Heart left ventricle (tissue), 13 donors: ENCODE data around the gene MFAP3.

Experiments used
- POLR2A ChIP-seq, 2 donors: fragments of 450-650 bp; IDR thresholded peaks; one replicate each; pipeline ENCODE4 v1.6.1; 2017; ENCODE audit warnings: antibody characterized with exemption in 2 of 2, mild to moderate bottlenecking in 2 of 2, moderate library complexity in 2 of 2
- TF ChIP-seq, protein P1 (sequence below), 12 donors: fragments of 200-600 bp; sonication (generic) in 4 of 12; IDR thresholded peaks; one replicate each; pipeline versions ENCODE4 v1.5.0 to v1.8.0; 2018 to 2022; ENCODE audit warnings: antibody characterized with exemption in 12 of 12, mild to moderate bottlenecking in 5 of 12
- donor health status: ischemic (EF 13 %, LVEDD 7.1; RV severe dilation, severe dysfunction).
- donor health status: DM: no; HTN: yes; CAD: no.
- donor health status: DM: no; HTN: no; CAD: no.
- donor health status: ischemic (EF 25% LVEDD 6.9; RV normal size, moderate dysfunction).
- donor health status: ischemic (EF 25% LVEDD 5.7; RV mildly dilated, moderate dysfunction).
- donor health status: ischemic (EF 35%, LVEDD 5.7; RV mildly dilated, moderate dysfunction).
- donor health status: nonischemic (EF 11% LVEDD 7.7; RV severe dilation, severe dysfunction).
- donor health status: DM: yes; HTN: yes; CAD: no.
- donor health status: PGD.
- donor health status: ischemic (EF 29% LVEDD 5.4; RV normal size, mild dysfunction).
- donor health status: nonischemic (EF 23%, LVEDD 6.1; RV moderate dilation, normal function).

DNA sequence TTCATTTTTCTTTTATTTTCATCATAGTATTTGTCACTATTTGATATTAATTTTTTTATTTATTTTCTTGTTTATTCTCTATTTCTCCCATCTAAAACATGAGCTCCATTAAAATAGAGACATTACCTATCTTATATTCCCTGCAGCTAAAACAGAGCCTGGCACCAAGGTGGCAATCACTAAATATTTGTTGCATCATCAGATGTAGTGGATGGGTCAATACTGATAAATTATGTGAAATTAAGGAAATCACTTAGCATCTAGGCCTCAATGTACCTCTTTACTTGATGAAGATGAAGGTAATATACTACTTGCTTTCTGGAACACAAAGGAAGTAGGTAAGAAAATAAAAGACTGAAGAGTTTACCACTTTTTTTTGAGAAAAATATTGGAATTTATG, 24.6 kb downstream of the MFAP3 start:
- TF ChIP-seq, protein P1, sequence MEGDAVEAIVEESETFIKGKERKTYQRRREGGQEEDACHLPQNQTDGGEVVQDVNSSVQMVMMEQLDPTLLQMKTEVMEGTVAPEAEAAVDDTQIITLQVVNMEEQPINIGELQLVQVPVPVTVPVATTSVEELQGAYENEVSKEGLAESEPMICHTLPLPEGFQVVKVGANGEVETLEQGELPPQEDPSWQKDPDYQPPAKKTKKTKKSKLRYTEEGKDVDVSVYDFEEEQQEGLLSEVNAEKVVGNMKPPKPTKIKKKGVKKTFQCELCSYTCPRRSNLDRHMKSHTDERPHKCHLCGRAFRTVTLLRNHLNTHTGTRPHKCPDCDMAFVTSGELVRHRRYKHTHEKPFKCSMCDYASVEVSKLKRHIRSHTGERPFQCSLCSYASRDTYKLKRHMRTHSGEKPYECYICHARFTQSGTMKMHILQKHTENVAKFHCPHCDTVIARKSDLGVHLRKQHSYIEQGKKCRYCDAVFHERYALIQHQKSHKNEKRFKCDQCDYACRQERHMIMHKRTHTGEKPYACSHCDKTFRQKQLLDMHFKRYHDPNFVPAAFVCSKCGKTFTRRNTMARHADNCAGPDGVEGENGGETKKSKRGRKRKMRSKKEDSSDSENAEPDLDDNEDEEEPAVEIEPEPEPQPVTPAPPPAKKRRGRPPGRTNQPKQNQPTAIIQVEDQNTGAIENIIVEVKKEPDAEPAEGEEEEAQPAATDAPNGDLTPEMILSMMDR (IDR thresholded peaks at IDR 0.05) = no peak
- TF ChIP-seq POLR2A (IDR thresholded peaks at IDR 0.05) = no peak
